ENCODE measurements around the gene IFNA16.
"Not testable (repeated sequence)": the region's sequence is repeated elsewhere in the genome, so short reads cannot be mapped to it uniquely, and the experiment has no call there.

IFNA16 gene

GRCh38 chr9:21194867-21195776, 22.0 kb downstream of the IFNA16 start:
- not testable (repeated sequence) for FAIRE-seq

- FAIRE-seq, result peak; percentile 89
Observed at GRCh38 chr9:21187487-21187886, 29.6 kb downstream of the IFNA16 start, which contains the start of gene IFNA4. IFNA4 (minus strand) TSS chr9:21187587; CDS start chr9:21187531, 56 bp downstream.

DNA sequence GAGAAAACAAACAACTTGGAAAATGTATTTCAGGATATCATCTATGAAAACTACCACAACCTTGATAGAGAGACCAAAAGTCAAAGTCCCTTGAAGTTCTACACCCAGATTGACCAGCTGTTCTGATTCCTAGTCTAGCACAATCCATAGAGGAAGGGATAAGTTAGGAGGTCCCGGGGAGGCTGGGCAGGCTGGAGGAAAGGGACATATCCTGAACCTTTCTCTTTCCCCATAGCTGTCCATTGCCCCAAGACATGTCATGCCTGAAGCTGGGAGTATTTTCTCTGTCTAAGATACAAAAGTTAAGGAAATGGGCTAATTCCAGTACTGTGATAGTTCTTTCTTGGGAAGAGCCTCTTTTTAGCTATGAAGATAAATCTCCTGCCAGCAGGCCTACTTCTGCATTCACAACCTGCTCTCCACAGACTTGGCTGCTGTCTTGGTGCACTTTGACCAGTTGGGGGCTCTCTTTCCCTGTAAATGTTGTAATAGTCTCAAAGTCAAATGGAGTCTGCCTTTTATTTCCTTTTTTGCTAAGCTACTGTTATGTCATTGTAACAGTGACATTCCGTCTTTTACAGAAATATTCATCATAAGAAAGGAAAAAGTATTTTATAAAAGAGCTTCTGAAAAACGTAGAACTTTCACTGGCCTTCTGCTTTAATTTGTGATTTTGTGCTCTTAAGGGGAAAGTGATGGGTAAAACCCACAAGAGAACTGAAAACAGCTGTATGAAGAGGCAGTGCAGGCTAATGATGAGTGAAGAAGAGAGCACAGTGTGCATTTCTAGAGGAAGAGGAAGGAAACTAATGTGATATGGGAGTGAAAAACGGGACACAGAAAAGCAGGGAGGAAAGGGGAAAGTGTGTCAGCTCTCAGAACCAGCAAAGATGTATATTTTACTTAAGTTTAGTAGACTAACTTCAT, 34.0 kb downstream of the IFNA16 start:
- not testable (repeated sequence) for FAIRE-seq

- no peak for FAIRE-seq
Observed at GRCh38 chr9:21174671-21175070, 42.4 kb downstream of the IFNA16 start.

DNA sequence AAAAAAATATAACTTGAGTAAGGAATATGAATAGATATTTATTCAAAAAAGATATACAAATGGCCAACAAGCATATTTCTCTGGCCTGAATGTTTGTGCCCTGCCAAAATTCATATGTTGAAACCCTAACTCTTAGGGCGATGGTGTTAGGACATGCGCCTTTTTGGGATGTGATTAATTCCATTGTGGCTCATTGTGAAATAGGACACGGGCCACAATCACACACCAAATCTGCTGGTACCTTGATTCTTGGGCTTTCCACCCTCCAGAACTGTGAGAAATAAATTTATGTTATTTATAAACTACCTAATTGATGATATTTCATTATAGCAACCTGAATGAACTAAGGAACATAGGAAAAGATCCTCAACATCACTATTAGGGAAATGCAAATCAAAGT, 45.0 kb downstream of the IFNA16 start:
- FAIRE-seq, result no peak

DNA sequence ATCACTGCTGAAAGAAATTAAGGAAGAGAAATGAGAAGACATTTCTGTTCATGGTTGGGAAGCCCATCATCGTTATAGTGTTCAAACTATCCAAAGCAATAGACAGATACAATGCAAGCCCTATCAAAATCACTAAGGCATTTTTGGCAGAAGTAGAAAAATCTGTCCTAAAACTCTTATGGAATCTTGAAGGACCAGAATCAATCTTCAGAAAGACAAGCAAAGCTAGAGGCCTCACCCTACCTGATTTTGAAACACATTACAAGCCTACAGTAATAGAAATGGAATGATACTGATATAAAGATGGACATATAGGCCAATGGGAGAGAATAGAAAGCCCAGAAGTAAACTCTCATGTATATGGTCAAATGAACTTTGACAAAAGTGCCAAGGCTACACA, 45.8 kb downstream of the IFNA16 start:
- FAIRE-seq, result no peak

DNA sequence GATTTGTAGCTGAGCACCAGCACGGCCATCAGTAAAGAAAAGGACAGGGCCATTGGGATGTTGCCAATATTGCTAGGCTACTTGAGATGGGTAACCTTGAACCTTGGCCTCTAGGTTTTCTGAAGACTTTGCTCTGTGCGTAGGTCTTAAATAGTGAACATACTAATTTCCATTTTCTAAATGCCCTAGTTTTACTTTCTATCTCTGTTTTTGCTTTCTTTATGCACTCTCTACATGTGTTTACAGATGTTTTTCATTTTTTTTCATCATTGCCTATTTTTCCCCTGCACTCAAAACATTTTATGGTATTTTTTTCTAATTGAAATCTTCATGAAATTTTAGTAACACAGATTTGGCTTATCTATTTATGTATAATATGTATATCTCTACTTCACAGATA, 50.6 kb downstream of the IFNA16 start, which contains the start of gene IFNA21:
Gene IFNA21, minus strand, starts transcription at position 101 of the 400 bp plus-strand sequence. Its CDS starts 48 bp downstream, at position 53.
- FAIRE-seq, result not testable (repeated sequence)
